HepG2 (cell line): ENCODE data around the gene ENO3.

Experiments
- RBM22 ChIP-seq: fragments of 200-400 bp; formaldehyde crosslinking; optimal IDR thresholded peaks from 2 replicates; pipeline ENCODE3; 2017; ENCODE audit warnings: mild to moderate bottlenecking, low read length, moderate library complexity
- TAF15 ChIP-seq: fragments of 200-400 bp; formaldehyde crosslinking; IDR thresholded peaks from one replicate; pipeline ENCODE4 v1.6.1; 2018; ENCODE audit warnings: mild to moderate bottlenecking, low read depth, low read length; ENCODE audit not compliant: poor library complexity, severe bottlenecking
- ZNF350 ChIP-seq: sonication (generic); formaldehyde crosslinking; IDR thresholded peaks from 2 replicates; pipeline ENCODE4 v1.4.0; 2020; ENCODE audit warnings: mild to moderate bottlenecking, low read depth, missing genetic modification reagents, borderline replicate concordance
- TF ChIP-seq, protein P1 (sequence below): sonication (generic); formaldehyde crosslinking; IDR thresholded peaks from 2 replicates; pipeline ENCODE4 v1.5.0; 2020; ENCODE audit warnings: mild to moderate bottlenecking, missing genetic modification reagents, moderate library complexity

DNA sequence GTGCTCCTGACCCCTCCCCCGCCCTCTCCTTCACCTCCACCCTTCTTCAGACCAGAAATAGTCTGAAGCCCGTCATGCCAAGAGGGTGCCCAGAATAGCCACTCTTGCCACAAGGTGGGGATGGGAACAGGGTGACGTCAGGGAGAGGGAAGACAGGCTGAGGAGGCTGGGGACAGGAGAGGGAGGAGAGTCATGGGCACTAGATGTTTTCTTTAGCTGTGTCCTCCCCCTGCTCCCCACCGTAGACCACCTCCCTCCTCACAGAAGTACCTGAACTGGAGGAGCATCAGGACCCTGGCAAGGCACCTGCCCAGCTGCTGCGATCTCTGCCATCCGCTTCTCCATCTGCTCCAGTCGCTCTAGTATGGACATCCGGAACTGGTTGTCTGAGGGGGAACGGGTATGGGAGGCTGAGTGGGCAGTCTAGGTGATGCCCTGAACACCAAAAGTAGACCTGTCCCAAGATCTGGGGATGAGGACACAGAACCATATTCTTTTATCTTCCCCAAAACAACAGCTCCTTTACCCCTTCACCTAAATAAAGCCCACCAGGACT lies 23.3 kb downstream of the ENO3 start:
- peak; percentile 47 for TF ChIP-seq RBM22
- TF ChIP-seq ZNF350 (CRISPR knock-in tag): no peak
- TF ChIP-seq, protein P1, sequence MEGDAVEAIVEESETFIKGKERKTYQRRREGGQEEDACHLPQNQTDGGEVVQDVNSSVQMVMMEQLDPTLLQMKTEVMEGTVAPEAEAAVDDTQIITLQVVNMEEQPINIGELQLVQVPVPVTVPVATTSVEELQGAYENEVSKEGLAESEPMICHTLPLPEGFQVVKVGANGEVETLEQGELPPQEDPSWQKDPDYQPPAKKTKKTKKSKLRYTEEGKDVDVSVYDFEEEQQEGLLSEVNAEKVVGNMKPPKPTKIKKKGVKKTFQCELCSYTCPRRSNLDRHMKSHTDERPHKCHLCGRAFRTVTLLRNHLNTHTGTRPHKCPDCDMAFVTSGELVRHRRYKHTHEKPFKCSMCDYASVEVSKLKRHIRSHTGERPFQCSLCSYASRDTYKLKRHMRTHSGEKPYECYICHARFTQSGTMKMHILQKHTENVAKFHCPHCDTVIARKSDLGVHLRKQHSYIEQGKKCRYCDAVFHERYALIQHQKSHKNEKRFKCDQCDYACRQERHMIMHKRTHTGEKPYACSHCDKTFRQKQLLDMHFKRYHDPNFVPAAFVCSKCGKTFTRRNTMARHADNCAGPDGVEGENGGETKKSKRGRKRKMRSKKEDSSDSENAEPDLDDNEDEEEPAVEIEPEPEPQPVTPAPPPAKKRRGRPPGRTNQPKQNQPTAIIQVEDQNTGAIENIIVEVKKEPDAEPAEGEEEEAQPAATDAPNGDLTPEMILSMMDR (CRISPR knock-in tag): no peak
- no peak for TF ChIP-seq TAF15
